Endothelial cell (in vitro differentiated cells): ENCODE data around the gene BTBD16. TPM values are rescaled to one million over a fixed set of nuclear protein-coding genes. Genes with fewer than 3 reads are reported as not detected.
A peak's percentile ranks its signal among the peaks of the same experiment; 100 is the strongest.

Experiments
- DNase-seq: peaks from one replicate; pipeline ENCODE4 v3.0.0; 2021; ENCODE audit warnings: low spot score
- H3K27ac Mint-ChIP-seq: one replicate; pipeline ENCODE4 v1.8.0; 2021; ENCODE audit warnings: mixed read lengths, inconsistent platforms; ENCODE audit not compliant: unreplicated experiment
- H3K27me3 Mint-ChIP-seq: one replicate; pipeline ENCODE4 v1.8.0; 2021; ENCODE audit warnings: mild to moderate bottlenecking, moderate library complexity, mixed read lengths, inconsistent platforms; ENCODE audit not compliant: unreplicated experiment
- H3K36me3 Mint-ChIP-seq: one replicate; pipeline ENCODE4 v1.8.0; 2021; ENCODE audit warnings: mild to moderate bottlenecking, low read depth, mixed read lengths, inconsistent platforms; ENCODE audit not compliant: unreplicated experiment
- H3K4me1 Mint-ChIP-seq: one replicate; pipeline ENCODE4 v1.8.0; 2021; ENCODE audit warnings: mild to moderate bottlenecking, mixed read lengths, inconsistent platforms; ENCODE audit not compliant: unreplicated experiment
- H3K4me3 Mint-ChIP-seq: one replicate; pipeline ENCODE4 v1.8.0; 2021; ENCODE audit warnings: mild to moderate bottlenecking, mixed read lengths, inconsistent platforms; ENCODE audit not compliant: unreplicated experiment
- H3K9me3 Mint-ChIP-seq: one replicate; pipeline ENCODE4 v1.8.0; 2021; ENCODE audit warnings: mixed read lengths, inconsistent platforms; ENCODE audit not compliant: unreplicated experiment
- CTCF ChIP-seq: fragments of 200-600 bp; sonication (generic); IDR thresholded peaks from one replicate; pipeline ENCODE4 v1.5.0; 2021; ENCODE audit warnings: antibody characterized with exemption; ENCODE audit not compliant: unreplicated experiment
- total RNA-seq: library from RNA; stranded (reverse); fragmentation: NEBNext Ultra II Directional; extraction: Animal tissue kit (Norgen Biotek cat#: 25700); gene quantifications from one replicate; pipeline ENCODE4 v1.2.1, GENCODE V29; 2021; ENCODE audit not compliant: unreplicated experiment

Gene BTBD16
- total RNA-seq, 1 donor from 2014 or later, result 0.23 TPM

GRCh38 chr10:122227754-122228153, 43.3 kb upstream of the BTBD16 start:
- no peak overlapping the region for H3K4me3 Mint-ChIP-seq
- DNase-seq, result no peak
- no peaks in the 10 kb centered on the region for H3K9me3 Mint-ChIP-seq
- peaks cover 10% of the 10 kb centered on the region for H3K4me1 Mint-ChIP-seq
- H3K36me3 Mint-ChIP-seq, result peaks cover 30% of the 10 kb centered on the region
- H3K27ac Mint-ChIP-seq, result no peak overlapping the region
- no peaks in the 10 kb centered on the region for H3K27me3 Mint-ChIP-seq
- no peak for TF ChIP-seq CTCF

GRCh38 chr10:122229666-122230065, 41.4 kb upstream of the BTBD16 start:
- Mint-ChIP-seq H3K9me3 (no peaks in the 10 kb centered on the region), H3K4me3 (peak overlapping the region; percentile 12), H3K27ac (no peak overlapping the region), H3K27me3 (peaks cover 3% of the 10 kb centered on the region), H3K4me1 (peaks cover 10% of the 10 kb centered on the region), H3K36me3 (peaks cover 30% of the 10 kb centered on the region)
- no peak for TF ChIP-seq CTCF
- DNase-seq, result no peak

- Mint-ChIP-seq H3K4me1 (peaks cover 10% of the 10 kb centered on the region), H3K27ac (no peak overlapping the region), H3K4me3 (no peak overlapping the region), H3K9me3 (no peaks in the 10 kb centered on the region), H3K27me3 (peaks cover 3% of the 10 kb centered on the region), H3K36me3 (peaks cover 28% of the 10 kb centered on the region)
- no peak for TF ChIP-seq CTCF
- DNase-seq, result no peak
These were observed 40.9 kb upstream of the BTBD16 start for GRCh38 chr10:122230222-122230621.

GRCh38 chr10:122232769-122233168, 38.3 kb upstream of the BTBD16 start:
- TF ChIP-seq CTCF, result no peak
- no peaks in the 10 kb centered on the region for H3K9me3 Mint-ChIP-seq
- no peaks in the 10 kb centered on the region for H3K4me1 Mint-ChIP-seq
- H3K4me3 Mint-ChIP-seq, result no peak overlapping the region
- no peak for DNase-seq
- no peak overlapping the region for H3K27ac Mint-ChIP-seq
- H3K36me3 Mint-ChIP-seq, result peaks cover 20% of the 10 kb centered on the region
- H3K27me3 Mint-ChIP-seq, result peaks cover 3% of the 10 kb centered on the region

- Mint-ChIP-seq H3K36me3 (peaks cover 20% of the 10 kb centered on the region), H3K9me3 (no peaks in the 10 kb centered on the region), H3K27ac (no peak overlapping the region), H3K4me3 (no peak overlapping the region), H3K4me1 (no peaks in the 10 kb centered on the region), H3K27me3 (peaks cover 3% of the 10 kb centered on the region)
- DNase-seq, result no peak
- no peak for TF ChIP-seq CTCF
These were observed 37.2 kb upstream of the BTBD16 start for GRCh38 chr10:122233857-122234348.
